ENCODE data around the gene CLK4. TPM values are rescaled to one million over a fixed set of nuclear protein-coding genes. Genes with fewer than 3 reads are reported as not detected.

Gene CLK4
- total and polyA plus RNA-seq, 4 experiments from 2014 or later, result 11.8 to 125 (median 71.6) TPM

DNA sequence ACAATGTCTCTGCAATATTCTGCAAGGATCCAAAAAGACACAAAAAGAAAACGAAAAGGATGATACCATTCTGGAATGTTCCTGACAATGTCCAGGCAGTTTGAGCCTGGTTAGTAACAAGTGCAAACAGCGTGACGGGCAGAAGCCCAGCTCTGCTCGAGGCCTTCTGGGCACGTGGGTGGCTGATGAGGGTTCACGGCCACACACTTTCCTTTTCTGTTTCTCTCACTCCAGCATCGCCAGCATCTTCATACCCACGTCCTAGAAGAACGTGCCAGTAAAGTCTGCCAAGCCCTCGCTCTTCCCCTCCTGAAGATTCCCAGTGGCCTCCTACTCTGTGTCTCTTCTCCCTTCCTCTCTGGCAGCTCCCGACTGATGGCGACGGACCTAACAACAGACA lies 73.3 kb downstream of the CLK4 start:
- Mint-ChIP-seq H3K4me1 (no peaks in the 10 kb centered on the region), H3K27me3 (peaks cover 6 to 8% of the 10 kb centered on the region in 2 donors), H3K4me3 (no peak overlapping the region), H3K36me3 (no peaks in the 10 kb centered on the region), H3K27ac (no peak overlapping the region), H3K9me3 (no peaks in the 10 kb centered on the region)
- Histone ChIP-seq H3K4me1 (ENCODE audit: insufficient read depth, low read length) (no peaks in the 10 kb centered on the region), H3K27ac (ENCODE audit: low read depth, low read length) (no peak overlapping the region), H3K4me3 (ENCODE audit: low read length in 2 of 2) (no peak overlapping the region), H3K9me3 (ENCODE audit: control insufficient read depth in 1 of 2, low read length in 2 of 2) (no peaks in the 10 kb centered on the region), H3K27me3 (ENCODE audit: insufficient read depth, low read length) (no peaks in the 10 kb centered on the region), H3K36me3 (ENCODE audit: insufficient read depth, low read length) (no peaks in the 10 kb centered on the region)
- POLR2A ChIA-PET (ENCODE audit: partially characterized antibody), result no interaction called here
- no peak for DNase-seq
- CTCF ChIA-PET (ENCODE audit: partially characterized antibody), result interaction anchor here (2.0 to 2.6 kb wide), 2 partner anchors 92 to 319 kb away, joined by 7 to 11 read pairs; no protein-coding TSS in a partner anchor
- intact Hi-C loops (cut with micrococcal nuclease), result loop anchor here (5.0 kb wide), 1 partner anchor 91 kb away; no protein-coding TSS in a partner anchor

Other genes starting within 250 kb of the CLK4 start
- gene COL23A1, start 36.7 kb downstream of the CLK4 start, total RNA-seq, result under 1 TPM; 0.17 to 0.25 TPM
- not detected for gene COL23A1, start 36.7 kb downstream of the CLK4 start, polyA plus RNA-seq
- 10 to 100 TPM; 20.3 to 20.7 TPM for gene ZNF354A, start 103.6 kb upstream of the CLK4 start, total RNA-seq
- gene ZNF354A, start 103.6 kb upstream of the CLK4 start, polyA plus RNA-seq, result 10 to 100 TPM; 15.4 to 16.5 TPM
- 10 to 100 TPM; 31.3 to 32.4 TPM for gene ZNF354B, start 232.9 kb upstream of the CLK4 start, total RNA-seq
- 1 to 10 TPM; 3.1 to 5.1 TPM for gene ZNF354B, start 232.9 kb upstream of the CLK4 start, polyA plus RNA-seq